Activated T-cell treated with anti-CD3 and anti-CD28 coated beads for 4 hours (primary cell): ENCODE measurements around the gene DCAKD.
"Not testable (repeated sequence)": the region's sequence is repeated elsewhere in the genome, so short reads cannot be mapped to it uniquely, and the experiment has no call there.

Source experiments
- DNase-seq: peaks from one replicate; pipeline ENCODE4 v3.0.0-alpha.2; 2020

DCAKD gene

DNA sequence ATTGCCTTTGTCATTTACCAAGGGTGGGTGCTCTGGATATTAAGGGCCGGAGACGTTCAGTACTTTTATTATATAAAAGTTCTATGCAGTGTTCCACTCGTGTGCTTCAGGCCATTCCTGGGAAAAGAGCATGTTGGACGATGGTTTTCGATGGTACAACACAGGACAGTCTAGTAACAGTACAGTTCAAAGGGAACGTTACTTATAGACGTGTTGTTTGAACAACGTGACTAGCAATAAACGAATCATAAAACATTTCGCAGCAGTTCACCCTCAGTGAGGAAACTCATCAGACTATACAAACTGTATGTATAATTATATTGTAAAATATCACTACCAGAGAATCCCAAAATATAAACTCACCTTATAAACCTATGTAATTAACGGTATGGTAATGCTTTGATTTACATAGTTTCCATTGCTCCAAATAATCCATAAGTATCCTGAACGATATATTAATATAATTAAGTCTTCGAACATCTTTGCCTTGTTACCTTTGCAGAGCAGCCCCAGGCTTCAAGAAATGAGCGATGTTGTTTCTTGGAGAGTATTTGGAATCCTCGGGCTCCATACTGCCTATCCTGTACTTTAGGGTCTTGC is 10.3 kb upstream of the DCAKD start:
- no peak for DNase-seq

DNA sequence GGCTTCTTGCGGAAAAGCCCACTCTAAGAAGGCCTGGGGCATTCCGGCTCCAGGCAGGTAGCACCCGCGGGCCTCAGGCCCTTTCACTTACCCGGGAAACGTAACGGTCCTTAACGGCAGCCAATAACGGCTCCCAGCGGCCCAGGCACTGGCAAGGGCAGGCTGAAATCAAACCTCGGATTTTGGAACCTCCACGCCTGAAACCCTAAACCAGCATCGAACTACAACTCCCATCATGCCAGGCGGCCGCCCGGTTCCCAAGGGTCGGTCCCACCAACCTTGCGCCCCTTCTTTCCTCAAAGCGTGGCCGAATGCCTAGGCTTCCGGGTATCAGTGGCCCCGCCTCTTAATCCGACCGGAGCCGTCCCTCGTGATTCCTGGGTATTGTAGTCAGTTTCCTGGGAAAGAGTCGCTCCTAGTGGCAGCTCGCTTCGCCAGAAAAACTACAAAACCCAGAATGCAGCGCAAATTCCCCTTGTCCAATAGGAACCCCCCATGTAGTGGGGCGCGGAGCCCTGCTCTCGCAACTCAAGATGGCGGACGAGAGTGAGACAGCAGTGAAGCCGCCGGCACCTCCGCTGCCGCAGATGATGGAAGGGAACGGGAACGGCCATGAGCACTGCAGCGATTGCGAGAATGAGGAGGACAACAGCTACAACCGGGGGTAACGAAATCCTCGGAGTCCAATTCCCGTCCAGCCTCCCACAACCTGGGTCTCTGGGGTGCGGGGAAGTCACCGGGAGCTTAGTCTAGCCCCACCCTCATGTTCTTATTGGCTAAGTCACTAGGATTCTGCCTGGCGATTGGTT is 9.6 kb upstream of the DCAKD start, which contains the start of gene NMT1:
Gene NMT1, plus strand, starts transcription at position 521 of the 809 bp plus-strand sequence. Its CDS starts 13 bp downstream, at position 534.
- peak; percentile 93 for DNase-seq

DNA sequence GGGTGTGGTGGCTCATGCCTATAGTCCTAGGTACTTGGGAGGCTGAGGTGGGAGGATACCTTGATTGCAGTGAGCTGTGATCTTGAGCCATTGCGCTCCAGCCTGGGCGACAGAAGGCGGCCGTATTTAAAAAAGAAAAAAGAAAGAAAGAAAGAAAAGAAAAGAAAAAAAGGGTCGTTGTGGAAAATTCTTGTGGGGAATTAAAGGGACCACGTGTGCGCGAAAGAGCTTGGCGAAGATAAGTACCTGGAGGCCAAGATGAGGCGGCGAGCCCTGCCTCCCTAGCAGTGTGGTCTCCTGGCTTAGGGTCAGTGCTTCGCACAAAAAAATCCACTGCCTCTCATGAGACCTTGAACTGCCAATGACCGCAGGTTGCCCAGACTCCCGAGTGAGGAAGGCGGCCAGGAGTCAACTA is 9.0 kb upstream of the DCAKD start:
- DNase-seq, result no peak

GRCh38 chr17:45052052-45052772 is 780 bp upstream of the DCAKD start:
- no peak for DNase-seq

GRCh38 chr17:45051720-45052051 is 254 bp upstream of the DCAKD start:
- not testable (repeated sequence) for DNase-seq

DNA sequence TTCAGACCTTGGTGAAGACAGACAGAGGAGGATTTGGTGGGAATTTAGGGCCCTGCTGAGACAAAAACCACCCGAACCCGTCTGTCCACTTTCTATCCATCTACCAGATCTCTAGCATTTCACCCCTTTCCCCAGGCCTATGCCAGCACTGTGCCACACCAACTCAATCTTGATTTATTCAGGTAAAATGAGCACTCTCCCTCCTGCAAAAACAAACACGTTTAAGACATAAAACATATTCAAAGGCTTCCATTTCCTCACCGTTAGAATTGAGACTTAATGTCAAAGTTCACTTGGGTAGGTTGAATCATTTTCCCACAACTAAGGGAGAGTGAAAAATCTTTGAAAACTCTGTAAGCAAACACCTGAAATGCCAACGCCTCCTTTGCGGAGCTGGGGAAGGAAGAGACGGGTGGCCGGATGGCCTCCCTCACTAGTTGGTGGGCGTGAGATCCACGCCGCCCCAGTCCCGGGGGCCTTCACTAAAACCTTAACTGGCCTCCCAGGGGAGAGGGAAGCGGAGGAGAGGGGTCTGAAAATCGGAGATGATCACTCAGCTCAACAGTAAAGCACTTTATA is 862 bp downstream of the DCAKD start:
- peak; percentile 19 for DNase-seq

GRCh38 chr17:45048795-45049563 is 2.5 kb downstream of the DCAKD start:
- DNase-seq, result no peak

- no peak for DNase-seq
Measured at GRCh38 chr17:45046537-45047125, 4.8 kb downstream of the DCAKD start.

DNA sequence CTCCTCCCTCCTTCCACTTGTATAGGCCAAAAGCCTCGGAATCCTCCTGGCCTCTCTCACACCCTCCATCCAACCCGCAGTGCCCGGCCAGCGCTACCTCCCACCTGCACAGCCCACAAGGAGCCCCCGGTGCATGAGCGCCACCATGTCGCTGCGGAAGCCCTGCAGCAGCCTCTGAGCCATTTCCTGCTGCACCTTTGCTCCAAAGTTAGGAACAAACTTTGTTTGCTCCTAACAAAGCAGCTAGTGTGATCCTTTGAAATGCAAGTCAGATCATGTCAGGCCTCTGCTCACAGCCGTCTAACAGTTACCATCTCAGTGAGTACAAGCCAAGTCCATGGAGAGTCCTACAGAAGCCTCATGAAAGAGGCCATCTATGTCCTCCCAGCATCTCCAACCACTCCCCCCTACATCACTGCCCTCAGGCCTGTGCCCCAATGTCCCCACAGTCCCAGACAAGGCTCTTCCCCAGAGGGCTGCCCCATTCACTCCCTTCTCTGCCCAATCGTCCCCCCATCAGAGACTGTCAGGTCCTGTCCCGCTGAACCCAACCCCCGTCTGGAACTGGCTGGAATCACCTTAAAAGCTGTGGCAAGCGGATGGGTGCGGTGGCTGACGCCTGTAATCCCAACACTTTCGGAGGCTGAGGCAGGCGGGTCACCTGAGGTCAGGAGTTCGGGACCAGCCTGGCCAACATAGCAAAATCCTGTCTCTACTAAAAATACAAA is 7.5 kb downstream of the DCAKD start:
- DNase-seq, result no peak

DNA sequence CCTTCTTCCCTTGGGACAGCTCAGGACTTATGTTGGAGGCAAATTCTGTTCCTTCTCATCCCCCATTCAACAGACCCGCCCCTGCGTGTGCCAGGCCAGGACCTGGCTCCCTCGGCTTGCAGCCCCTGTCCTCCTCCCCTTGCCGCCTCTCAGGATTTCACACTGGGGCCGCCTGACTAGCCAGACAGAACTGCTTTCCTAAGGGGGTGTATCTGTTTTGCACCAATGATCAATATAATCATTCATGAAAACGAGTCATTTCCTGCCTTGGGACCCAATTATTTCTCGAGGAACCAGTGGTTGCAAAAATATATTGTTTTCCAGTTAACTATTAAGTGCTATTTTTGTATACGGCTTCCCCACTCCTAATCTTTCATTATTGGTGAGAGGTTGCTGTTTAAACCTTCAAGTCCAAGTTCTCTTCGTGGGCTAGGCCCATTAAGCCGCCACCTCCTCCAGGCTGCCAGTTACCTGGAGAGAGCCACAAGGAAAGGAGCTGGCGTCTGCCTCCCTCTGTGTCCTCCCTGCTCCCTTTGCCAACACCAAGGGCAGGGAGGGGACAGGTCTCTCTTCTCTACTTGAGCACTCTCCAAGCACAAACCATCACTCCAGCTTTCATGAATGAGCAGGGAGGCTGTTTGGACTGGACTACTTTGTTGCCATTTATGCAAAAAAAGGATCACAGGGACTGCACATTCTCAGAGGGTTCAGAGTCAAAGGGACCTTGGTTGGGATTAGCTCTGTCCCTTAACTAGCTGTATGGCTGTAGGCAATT is 8.9 kb downstream of the DCAKD start:
- no peak for DNase-seq

GRCh38 chr17:45040459-45040858 is 11.0 kb downstream of the DCAKD start:
- no peak for DNase-seq

DNA sequence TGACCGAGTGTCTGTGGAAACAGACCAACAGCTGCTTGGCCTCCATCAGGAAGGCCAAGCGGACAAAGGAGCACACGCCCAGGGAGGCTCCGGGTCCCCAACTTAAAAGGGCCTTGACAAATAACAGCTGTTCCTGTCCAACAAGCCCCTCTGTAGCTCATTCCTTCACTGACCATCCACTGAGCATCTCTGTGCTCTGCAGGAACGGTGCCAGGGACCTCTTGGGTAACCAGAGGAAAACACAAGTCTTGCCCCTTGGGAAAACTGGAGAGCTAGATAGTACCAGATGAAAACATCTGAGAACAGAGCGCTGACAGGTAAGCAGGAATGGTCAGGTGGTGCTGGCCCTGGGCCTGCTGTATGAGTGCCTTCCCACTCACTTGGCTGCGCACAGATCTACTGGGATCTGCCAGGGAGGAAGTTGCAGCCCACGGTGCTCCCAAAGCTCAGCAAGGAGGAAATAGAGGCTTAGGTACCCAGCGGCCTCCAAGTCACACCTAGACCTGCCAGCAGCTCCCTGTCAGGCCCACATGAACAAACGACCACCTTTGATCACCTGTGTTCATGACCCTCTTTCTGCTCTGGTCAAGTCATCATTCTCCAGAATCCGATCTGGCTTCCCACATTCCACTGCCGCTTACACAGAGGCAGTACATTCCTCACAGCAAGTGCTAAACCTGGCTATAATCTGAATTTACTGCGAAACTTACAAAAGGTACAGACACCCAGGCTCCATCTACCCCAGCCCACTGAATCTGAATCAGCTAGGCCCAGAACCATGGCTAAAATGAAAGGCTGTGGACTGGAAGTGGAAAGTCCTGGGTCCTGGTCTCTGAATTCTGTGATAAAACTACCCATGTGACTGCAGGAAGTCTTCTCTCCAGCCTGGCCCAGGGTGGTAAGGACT is 12.5 kb downstream of the DCAKD start:
- no peak for DNase-seq

DNA sequence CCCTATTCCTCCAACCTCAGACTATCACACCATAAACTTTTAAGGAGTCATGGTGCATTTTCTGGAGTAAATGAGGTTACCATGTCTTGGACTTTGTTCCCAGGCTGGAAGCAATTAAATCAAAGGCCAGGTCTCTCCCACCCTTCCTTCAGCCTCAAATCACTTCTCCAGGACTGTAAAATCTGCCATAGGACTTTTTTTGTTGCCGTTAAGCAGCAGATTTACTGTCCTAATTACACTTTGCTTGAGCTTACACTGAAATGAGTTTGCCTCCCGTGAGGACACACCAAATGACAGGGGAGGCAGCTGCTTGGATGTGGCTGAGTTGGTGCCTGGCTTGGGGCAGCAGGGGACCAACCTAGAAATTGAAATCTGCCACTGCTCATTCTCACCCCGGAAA is 14.7 kb downstream of the DCAKD start:
- DNase-seq, result no peak

DNA sequence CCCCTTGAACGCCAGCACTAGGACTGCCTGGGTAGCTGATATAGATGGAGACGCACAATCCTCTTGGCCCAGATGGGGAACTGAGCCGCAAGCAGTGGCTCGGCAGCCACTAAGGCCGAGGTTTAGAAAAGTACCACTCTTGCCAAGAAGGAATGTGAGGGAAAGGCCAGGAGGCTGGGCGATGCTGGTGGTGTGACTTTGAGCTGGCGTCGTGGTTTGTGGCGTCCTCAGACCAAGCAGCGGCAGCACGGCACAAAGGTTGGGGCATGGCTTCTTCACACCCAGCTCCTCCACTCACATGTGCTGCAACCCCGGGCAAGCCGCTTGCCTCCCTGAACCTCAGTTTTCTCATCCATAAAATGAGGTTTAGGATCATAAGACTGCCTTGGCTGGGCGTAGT is 15.6 kb downstream of the DCAKD start:
- no peak for DNase-seq

GRCh38 chr17:45034599-45034998 is 16.8 kb downstream of the DCAKD start:
- no peak for DNase-seq

DNA sequence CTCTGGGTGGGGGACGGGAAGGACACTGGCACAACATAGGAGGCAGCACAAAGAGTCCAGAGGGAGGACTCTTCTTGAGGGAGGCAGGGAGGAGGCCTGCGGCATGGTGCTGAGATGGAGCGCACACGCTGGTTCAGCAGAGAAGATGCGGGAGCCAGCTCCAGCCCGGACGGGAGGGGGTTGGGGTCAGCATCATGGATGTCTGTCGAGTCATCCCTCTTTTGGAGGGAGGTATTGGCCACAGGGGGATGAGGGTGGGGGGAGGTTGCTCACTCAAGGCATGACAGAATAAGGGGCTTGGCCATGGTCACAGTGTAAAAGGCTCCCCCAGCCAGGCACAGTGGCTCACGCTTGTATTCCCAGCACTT is 19.3 kb downstream of the DCAKD start:
- no peak for DNase-seq

DNA sequence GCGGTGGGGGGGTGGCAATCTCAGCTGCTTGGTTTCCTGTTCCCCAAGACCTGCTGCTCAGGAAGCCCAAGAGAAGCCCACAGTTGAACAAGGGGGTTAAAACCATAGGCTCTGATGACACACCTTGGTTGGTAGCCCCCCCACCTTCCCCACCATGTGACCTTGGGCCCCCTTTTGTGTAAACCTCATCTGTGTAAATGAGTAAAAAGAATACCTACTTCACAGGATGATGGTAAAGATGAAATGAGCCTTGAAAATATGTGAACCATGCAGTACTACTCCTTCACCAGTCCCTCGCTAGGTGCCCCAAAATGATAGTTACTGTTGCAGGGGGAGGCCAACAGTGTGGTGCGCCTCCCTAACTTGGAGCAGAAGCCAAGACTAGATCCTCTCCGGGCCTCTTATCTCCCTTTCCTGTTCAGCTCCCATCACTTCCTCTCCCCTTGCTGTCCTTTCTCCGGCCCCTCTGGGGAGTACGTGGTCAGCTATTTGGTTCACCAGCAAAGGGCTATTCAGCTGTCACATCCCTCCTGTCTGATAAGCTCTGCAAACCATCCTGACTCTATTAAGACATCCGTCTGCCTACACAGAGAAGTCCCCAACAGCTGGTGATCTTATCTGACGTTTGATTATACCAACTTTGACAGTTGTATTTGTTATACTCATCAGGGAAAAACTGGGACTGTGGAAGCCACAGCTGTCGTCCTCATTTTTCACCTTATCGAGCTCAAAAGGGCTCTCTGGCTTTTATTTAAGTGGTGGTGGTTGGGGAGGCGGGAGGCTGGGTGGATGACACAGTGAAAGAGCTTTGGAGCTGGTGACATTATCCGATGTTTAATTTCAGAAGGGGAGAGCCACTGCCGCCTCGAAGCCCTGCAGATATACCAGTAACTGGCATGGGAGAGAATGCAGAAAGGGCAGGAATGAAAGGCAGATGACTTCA is 19.9 kb downstream of the DCAKD start:
- no peak for DNase-seq

- no peak for DNase-seq
Measured at GRCh38 chr17:45030733-45031132, 20.7 kb downstream of the DCAKD start.
